Stimulated activated CD4-positive, alpha-beta T cell treated with anti-CD3 and anti-CD28 coated beads, Interleukin-4, amount 100 ng/mL, for 4 hours (primary cell): ENCODE data around the gene TMEM176A.

Experiments
- DNase-seq, 2 experiments: peaks; one replicate each; pipeline ENCODE4 v3.0.0-alpha.2; 2020

Gene TMEM176A

DNA sequence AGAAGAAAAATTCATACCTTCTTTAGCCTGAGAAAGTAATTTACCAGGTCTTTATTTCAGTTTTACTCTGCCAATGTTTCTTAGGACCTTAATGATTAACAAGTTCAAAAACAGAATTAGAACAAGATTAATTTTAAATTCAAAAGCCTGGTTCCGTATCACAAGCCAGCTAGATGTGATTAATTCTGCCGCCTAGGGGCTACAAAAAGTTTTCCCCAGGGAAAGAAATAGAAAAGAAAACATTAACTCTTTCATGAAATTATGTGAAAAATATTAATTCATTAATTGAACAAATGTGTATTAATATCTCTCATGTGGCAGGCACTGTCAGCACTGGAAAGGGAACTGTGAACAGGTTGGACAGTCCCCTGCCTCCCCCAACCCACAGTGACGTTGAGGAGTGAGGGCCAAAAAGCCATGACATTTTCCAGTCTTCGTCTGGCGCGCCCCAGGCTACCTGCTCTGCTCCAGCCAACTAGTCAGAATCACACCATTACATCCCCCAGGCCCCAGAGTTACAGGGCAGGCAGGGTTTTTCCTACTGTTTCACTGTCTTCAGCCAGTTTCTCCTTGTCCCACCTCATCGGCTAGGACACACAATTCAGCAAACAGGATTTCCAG, 20.1 kb downstream of the TMEM176A start:
- no peak for DNase-seq

DNA sequence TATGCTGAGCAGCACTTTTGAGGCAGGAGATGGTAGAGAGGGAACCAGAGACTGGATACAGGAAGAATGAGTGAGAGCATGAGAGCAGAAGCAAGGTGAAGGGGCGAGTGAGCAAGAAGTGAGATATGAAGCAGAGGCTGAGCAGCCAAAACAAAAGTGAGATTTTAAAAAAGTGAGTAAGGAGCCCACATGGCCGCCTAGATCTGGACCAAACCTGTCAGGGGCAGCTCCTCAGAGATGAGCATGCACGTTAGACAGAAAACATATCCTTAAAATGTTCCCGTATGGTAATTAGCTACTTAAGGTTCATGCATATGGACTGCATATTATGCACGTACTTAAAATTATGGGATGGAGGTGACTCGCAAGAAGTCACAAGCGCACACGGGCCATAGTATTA, 22.5 kb downstream of the TMEM176A start:
- no peak for DNase-seq

DNA sequence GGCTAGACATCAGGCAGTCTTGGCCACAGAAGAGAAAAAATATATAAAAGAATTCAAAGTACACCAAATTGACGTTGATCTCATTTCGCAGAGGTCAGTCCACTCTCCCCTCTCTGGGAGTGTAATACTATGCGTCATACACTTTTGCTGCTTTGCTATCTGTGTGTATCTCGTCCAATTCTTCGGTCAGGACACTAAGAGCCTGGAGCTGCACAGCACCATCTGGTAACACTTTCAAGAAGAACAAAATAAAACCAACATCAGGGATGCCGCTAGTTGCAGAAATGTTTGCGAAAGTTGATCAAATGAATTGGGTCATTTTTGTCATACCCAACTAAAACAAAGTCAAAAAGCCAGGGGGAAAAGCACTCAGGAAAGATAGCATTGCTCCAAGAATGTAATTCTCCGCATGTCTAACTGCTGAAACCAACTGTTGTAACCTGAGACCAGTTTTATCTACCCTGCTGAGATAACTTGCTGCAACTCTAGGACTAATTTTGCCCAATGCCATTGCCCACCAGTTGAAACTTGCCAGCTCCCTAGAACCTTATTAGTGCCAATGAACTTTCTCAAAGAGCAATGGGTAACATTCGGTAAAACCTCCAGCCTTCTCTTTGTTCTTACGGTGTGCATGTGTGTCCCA, 23.0 kb downstream of the TMEM176A start:
- DNase-seq: no peak

DNA sequence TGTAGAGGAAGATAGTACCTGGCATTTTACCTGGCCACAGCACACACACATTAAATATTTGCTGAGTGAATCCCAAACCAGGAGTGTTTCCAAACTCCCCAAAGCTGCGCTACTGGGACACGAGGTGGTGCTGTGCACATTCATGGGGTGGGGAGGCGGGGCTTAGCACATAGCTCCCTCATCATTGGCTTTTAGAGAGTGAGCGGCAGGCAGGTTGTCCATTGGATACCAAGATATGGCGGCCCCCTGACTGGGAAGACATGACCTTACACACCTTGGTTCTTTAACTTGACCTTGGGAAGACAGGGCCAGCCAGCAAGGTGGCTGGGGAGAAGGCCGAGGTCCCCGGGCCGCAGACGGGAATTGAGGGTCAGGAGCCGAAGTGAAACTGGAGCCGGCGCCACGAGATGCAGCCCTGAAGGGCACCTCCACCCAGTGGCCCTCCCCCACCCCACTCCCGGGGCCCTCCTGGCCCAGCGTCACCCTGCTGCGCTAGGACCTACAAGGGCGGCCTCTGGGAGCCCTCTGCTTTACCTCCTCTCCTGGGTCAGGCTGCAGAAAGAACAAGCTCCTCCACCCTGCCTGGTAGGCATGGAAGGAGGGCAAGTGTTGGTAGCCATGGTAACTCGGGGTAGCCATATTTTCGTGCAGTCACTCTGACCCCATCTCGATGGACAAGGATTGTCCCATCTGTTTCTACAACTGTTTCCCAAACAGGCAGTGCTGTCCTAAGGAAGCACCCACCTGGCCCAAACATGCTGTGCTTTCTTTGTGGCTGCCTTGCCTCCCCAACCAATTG, 24.0 kb downstream of the TMEM176A start:
- no peak for DNase-seq

DNA sequence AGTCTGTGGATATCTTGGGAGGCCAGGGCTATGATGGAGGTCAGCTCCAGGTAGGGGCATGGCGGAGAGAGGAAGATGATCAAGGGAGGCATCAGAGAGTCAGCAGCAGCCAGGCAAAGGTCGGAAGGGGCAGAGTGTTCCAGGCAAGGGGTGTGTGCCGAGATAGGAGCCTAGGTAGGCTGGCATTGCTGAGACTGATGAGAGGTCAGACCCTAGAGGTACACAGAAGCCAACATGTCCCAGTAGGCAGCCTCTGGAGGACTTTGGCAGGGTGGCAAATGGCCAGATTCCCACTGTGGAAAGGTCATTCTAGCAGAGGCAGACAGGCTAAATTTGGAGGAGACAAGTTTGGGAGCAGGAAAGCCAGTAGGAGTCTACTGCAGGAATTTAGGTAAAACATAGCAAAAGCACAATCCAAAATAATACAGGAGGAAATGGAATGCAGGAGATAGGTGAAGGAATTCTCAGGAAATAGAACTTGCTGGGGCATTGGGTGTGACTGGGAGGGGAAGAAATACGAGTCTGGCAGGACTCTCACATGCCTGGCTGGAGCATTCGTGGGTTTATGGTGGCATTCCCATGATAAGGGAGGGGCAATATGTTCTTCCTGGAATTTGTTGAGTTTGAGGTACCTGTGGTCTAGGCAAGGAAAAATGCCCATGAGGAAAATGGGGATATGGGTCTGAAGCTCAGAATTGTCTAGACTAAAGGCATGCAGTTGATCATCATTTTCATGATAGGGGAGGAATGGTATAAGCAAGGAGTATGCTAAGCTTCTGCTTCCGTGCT, 25.7 kb downstream of the TMEM176A start:
- no peak for DNase-seq

DNA sequence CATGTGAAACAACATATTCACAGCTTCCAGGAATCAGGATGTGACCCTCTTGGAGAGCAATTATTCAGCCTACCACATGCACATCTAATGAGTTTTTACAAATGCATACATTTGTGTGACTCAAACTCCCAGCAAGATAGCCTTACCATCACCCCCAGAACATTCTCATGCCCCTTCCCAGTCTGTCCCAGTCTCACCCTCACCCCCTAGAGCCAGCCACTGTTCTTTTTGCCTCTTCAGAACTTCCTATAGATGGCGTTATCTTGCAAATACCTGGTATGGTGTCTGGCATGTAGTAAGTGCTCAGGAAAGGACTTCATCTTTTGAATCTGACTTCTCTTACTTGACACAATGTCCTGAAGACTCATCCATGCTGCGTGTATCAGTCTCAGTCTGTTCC, 27.8 kb downstream of the TMEM176A start:
- DNase-seq: no peak

DNA sequence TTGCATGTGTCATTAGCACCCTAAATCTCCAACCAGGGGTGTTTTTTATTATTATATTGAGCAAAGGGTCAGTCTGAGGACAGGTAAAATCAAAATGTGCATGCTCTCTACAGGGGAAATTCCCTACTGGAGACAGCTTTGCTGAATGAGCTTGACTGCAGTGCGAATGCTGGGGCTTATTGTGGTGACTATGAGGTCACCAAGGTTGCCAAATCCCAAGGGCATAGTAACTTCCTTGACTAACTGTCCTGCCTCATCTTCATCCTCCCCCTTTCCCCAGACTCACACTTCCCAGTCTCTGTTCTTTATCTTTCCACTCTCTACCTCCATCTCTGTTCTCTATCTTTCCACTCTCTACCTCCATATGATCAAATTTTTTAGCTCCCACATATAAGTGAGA, 28.9 kb downstream of the TMEM176A start:
- DNase-seq: no peak

DNA sequence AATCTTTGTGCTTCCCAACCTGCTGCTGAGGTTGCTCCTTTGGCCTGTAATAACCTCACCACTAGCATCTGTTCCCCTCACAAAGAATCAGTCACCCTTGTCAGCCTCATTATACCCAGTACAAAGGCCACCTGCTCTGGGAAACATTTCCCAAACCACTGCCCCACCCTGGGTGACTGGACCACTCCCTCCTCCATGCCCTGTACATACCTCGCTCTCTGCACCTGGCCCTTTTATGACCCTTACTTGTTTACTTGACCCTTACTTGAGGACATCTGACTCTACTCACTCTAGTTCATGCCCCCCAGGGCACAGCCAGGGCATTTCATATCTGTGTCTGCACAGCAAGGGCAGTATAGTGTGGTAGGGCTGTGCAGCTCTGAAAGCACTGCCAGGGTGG, 30.4 kb downstream of the TMEM176A start:
- DNase-seq: no peak

DNA sequence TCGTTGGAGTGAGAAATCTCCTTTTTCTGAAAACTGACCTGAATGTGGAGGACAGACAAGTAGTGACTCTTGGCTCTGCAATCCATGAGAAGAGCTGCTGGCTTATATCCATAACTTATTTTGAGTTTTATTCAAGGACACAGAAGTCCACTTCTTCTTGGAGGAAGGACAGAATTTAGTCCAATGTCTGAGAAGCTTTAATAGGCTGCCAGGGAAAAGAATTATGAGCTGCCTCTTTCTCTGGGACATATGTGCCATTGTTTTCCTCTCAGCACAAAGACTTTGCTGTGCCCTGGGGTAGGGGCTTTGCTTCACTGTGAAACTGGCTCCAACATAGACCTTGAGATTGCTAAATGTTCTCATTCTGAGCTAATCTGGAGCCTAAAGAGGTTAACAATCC, 31.3 kb downstream of the TMEM176A start:
- DNase-seq: no peak

DNA sequence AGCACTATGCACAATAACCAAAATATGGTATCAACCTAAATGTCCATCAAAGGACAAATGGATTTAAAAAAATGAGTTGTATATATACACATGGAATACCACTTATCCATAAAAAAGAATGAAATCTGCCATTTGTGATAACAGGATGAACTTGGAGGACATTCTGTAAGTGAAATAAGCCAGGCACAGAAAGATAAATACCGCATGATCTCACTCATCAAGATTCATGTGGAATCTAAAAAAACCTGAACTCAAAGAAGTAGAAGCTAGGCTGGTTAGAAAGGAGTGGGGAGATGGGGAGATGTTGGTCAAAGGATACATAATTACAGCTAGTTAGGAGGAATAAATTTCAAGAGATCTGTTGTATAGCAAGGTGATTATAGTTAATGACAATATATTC, 34.5 kb downstream of the TMEM176A start:
- DNase-seq: no peak

DNA sequence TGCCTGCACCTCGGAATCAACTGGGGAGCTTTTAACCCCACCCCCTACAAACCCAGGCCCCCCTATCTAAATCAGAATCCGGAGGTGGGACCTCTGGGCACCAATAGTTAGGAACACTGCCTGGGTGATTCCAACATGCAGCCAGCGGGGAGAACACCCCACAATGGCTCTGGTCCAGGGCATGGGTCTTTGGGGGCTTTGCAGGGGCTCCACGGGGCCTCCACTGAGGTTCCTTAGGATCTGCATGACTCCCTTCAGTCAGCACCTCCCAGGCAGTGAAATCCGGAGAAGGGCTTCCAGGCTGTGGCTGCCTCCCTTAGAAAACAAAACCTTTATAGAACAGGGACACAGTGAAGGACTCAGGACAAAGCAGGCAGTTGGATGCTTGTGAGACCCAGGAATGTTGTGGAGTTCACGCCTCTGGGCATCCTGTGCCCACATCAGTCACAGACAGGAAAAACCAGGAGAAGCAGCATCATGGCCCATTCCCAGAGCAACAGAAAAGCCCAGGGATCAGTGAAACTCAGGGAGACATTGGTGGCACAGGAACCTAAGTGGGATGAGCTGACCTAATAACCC, 35.2 kb downstream of the TMEM176A start:
- DNase-seq: no peak

DNA sequence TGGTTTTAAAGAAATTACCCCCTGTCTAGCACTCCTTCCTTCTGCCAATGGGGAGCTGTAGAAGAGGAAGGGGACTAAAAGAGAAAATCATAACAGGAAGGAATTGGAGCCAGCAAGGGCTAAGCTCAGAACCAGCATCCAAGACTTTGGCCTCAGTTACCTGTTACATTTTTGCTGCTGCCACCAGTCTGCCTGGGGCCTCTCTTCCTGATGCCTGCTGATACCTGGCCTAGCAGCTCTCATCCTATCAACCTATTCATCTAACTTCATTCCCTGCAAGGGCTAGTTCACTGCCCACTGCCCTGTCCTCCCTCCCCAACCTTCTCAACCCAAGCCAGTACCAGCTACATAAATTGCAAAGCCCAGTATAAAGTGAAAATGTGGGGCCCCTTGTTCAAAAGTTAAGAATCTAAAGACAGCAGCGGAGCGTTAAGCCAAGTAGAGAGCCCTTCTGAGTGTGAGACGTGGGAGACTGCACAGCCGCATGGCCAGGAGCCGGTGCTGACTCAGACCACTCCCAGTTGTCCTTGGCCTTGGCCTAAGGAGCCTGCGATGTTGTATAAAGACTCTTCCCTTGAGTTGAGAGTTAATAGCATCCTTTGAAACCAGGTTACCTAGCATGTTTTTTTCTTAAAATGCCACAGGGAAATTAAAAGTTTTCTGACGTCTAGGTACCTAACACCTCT, 38.5 kb downstream of the TMEM176A start:
- DNase-seq: no peak

DNA sequence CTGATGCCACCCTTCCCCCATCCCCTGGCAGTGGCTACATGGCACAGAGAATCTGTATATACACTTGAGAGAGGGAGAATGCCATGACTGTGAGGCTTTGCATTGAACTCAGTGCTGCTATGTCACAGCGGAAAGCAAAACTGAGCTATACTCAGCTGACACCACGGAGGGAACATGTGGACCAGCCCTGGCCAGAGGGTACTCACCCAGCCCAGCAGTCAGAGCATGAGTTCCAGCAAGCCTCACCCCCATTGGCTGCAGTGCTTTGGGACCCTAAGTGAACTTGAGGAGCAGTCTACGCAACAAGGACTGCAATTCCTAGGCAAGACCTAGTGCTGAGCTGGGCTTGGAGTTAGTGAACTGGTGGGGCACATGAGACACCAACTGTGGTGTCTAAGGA, 41.4 kb downstream of the TMEM176A start:
- DNase-seq: no peak

DNA sequence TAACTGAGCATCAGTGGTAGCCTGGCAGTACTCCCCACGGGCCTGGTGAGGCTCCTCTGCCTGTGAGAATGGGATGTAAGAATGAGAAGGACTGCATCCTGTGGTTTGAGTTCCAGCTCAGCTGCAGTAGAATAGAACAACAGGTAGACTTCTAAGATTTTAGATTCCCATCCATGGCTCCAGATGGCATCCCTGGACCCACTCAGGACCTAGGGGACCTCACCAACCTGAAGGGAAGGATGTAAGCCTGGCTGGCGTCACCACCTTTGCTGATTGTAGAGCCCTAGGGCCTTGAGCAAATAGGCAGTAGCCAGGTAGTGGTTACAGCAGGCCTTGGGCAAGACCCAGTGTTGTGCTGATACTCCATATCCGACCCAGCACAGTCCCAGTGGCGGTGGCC, 42.1 kb downstream of the TMEM176A start:
- no peak for DNase-seq

DNA sequence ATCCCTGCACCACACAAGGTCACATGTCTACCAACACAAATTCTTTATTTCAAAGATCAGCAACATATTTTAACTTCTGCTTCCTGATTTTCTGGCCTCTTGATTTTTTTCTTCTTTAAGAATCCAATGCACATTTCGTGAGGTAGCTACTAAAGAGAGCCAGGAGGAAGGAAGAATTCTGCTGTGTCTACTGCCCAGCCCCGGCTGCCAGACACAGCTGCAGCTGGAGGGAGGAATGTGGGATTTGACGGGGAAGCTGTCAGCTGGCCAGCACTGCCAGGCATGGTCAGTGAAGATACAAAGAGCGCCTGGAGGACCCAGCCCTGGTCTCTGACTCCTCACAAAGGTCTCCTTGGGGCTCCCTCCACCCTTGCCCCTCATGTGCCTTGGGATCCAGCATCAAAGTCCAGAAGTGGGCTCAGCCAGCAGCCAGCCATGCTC, 44.9 kb downstream of the TMEM176A start:
- no peak for DNase-seq

DNA sequence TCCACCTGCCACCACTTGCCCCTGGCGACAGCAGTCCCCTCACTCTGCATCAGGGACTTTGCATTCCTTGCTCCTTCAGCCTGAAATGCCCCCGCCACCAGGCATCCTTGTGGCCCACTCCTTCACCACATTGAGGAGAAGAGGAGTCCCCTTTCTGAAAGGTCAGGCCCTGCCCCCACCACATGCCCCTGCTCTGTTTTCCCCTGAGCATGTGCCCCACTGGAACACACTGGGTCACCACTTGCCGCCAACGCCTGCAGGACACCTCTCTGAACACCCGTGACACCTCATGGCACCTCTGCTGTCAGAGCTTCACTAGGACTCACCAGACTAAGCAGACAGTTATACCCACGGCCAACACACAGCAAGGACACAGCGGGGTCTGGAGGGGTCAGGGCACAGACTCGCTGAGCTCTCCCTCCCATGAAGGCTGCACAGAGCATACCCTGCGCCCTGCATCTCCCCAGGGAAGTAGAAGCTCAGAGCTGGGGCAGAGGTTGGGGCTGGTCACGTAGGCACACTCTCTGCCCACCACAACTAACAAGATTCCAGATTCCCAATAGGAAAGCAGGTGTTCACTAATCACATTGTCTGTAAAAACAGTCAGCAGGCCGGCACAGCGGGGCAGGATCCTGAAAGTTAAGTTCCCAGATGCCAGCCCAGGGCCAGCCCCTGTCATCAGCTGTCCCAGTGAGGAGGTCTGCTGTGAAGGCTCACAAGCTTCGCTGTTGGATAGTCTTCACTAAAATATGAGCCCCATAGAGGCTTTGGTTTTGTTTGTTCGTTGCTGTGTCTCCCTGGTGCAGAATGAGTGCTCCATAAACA, 45.9 kb downstream of the TMEM176A start:
- no peak for DNase-seq

DNA sequence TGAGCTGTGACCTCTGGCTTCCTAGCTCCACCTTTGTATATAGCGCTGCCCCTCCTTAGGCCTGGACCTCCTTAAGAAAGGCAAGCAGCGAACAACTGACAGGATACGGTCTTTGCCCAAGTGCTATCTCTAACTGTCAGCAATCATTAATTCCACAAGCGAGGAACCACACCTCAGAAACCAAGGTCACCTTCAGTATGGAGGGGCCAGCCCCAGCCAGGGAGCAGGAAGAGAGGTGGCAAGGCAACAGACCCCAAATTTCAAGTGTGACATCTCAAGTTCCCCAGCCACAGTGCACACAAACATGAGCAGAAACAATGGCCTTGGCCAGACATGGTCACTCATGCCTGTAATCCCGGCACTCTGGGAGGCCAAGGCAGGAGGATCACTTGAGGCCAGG, 47.0 kb downstream of the TMEM176A start:
- DNase-seq: no peak

DNA sequence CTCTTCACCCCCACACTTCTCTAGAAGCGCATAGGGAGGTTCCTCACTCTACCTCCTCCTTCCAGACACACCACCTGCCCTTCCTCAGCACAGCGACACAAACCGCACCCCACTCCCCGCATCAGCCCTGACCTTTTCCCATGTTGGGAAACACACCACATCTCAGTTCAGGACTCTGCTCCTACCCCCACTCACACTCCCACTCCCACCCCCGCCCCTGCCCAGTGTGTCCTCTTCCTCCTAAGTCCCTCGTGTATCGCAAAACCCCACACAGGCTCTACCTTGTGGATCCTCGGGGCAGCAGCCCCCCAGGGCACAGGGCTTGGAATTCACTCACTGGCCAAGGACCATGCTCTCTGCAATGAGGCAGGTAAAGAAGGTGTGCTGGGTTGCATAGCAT, 47.5 kb downstream of the TMEM176A start:
- no peak for DNase-seq

DNA sequence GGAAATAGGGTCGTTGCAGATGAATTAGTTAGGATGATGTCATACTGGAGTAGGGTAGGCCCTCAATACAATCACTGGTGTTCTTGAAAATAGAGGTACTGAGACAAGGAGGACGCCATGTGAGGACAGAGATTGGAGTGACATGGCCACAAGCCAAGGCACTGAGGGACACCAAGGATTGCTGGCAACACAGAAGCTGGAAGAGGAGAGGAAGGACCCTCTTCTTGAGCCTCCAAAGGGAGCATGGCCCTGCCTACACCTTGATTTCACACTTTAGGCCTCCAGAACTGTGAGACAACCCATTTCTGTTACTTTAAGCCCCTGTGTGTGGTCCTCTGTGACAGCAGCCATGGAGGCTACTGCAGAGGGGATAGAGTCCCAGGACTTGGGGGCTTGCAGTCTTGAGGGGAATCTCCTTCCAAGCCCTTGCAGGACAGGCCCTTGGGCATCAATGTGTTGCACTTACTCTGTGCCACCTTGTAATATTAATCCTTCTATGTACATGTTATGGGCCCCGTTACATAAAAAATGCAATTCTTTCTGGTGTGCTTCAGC, 48.1 kb downstream of the TMEM176A start:
- no peak for DNase-seq

DNA sequence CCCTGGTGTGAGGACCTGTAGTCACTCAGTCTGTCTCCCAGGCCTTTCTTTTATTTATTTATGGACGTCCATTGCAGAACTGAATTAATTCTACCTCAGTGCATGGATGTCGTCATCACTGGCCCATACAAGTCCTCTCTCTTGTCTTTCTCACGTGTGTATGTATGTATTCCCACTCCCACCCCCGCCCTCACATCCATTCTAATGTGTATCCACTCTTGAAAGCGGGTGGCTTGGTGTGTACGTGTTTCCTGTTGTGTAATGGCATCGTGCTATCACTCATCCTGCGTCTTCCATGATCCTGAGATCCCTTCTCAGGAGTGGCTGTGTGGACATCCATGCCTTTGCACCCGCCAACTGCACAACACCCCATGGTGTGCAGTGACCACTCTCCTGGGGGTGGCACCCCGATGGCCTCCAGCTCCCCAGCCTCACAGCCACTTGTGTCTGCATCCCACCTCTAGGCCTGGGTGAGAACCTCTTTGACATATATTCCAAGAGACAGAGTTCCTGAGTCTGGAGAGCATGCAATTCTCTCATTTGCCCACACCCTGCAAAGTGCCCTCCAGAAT, 48.7 kb downstream of the TMEM176A start:
- DNase-seq: no peak

DNA sequence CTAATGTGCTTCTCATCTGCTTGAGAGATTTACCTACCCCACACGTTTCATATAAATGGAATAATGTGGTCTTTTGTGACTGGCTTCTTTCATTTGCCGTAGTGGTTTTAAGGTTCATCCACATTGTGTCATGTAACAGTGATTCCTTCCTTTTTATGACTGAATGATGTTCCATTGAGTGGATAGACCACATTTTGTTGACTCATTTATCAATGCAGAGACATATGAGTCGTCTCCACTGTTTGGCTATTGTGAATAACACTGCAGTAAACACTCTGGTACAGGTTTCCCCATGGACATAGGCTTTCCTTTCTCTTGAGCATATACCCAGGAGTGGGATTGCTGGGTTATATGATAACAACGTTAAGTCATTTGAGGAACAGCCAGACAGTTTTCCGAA, 49.7 kb downstream of the TMEM176A start:
- DNase-seq: no peak
